ENCODE results near the gene ANKRD12.

Gene ANKRD12

GRCh38 chr18:9290156-9290555, 153.6 kb downstream of the ANKRD12 start:
- DNase-seq (ENCODE audit: low spot score) = no peak

- DNase-seq (ENCODE audit: low spot score) = no peak
Observed at GRCh38 chr18:9292047-9292446, 155.5 kb downstream of the ANKRD12 start.

- no peak for DNase-seq (ENCODE audit: low spot score)
Observed at GRCh38 chr18:9293948-9294347, 157.4 kb downstream of the ANKRD12 start.

GRCh38 chr18:9296233-9297006, 159.8 kb downstream of the ANKRD12 start:
- no peak for DNase-seq (ENCODE audit: low spot score)

GRCh38 chr18:9297007-9297393, 160.4 kb downstream of the ANKRD12 start:
- DNase-seq (ENCODE audit: low spot score) = no peak

- no peak for DNase-seq (ENCODE audit: low spot score)
Observed at GRCh38 chr18:9304388-9305070, 167.9 kb downstream of the ANKRD12 start.

GRCh38 chr18:9319333-9319732, 182.8 kb downstream of the ANKRD12 start:
- DNase-seq (ENCODE audit: low spot score) = no peak

GRCh38 chr18:9321017-9321452, 184.5 kb downstream of the ANKRD12 start:
- DNase-seq (ENCODE audit: low spot score) = no peak

GRCh38 chr18:9321736-9322135, 185.2 kb downstream of the ANKRD12 start:
- no peak for DNase-seq (ENCODE audit: low spot score)

GRCh38 chr18:9322744-9323143, 186.2 kb downstream of the ANKRD12 start:
- DNase-seq (ENCODE audit: low spot score) = no peak

GRCh38 chr18:9323750-9324445, 187.3 kb downstream of the ANKRD12 start:
- no peak for DNase-seq (ENCODE audit: low spot score)

GRCh38 chr18:9325716-9326115, 189.1 kb downstream of the ANKRD12 start:
- no peak for DNase-seq (ENCODE audit: low spot score)

- DNase-seq (ENCODE audit: low spot score) = no peak
Observed at GRCh38 chr18:9328776-9329175, 192.2 kb downstream of the ANKRD12 start.

GRCh38 chr18:9329471-9329870, 192.9 kb downstream of the ANKRD12 start:
- no peak for DNase-seq (ENCODE audit: low spot score)

GRCh38 chr18:9330419-9330818, 193.8 kb downstream of the ANKRD12 start:
- DNase-seq (ENCODE audit: low spot score) = no peak

- no peak for DNase-seq (ENCODE audit: low spot score)
Observed at GRCh38 chr18:9333441-9334328, 197.1 kb downstream of the ANKRD12 start.

- DNase-seq (ENCODE audit: low spot score) = peak; percentile 89
Observed at GRCh38 chr18:9334329-9334972, 197.9 kb downstream of the ANKRD12 start, which contains the start of gene TWSG1. TWSG1 (plus strand) TSS chr18:9334773; CDS start chr18:9337230, 2,457 bp downstream.

- peak; percentile 19 for DNase-seq (ENCODE audit: low spot score)
Observed at GRCh38 chr18:9334973-9335696, 198.6 kb downstream of the ANKRD12 start.

Measured in activated CD4-positive, alpha-beta T cell treated with anti-CD3 and anti-CD28 coated beads, Interleukin-2, Interleukin-4, amounts not matched to agents 100 ng/mL and 50 ng/mL, durations not matched to agents 16 hours and 8 hours (primary cell).